HG03354 (cell line): Measurements from ENCODE around the gene HS3ST5.
"Not testable (repeated sequence)": the region's sequence is repeated elsewhere in the genome, so short reads cannot be mapped to it uniquely, and the experiment has no call there.

ENCODE experiments used
- ATAC-seq: cut with Tn5 transposase; IDR thresholded peaks from one replicate; pipeline ENCODE4 v1.9.1; 2021; ENCODE audit warnings: mild to moderate bottlenecking; ENCODE audit not compliant: unreplicated experiment, poor library complexity, severe bottlenecking

Gene HS3ST5

GRCh38 chr6:114342086-114342825 is 567 bp downstream of the HS3ST5 start:
- no peak for ATAC-seq

- no peak for ATAC-seq
Observed at GRCh38 chr6:114339706-114340105, 3.1 kb downstream of the HS3ST5 start.

- ATAC-seq: no peak
Observed at GRCh38 chr6:114334237-114334636, 8.6 kb downstream of the HS3ST5 start.

DNA sequence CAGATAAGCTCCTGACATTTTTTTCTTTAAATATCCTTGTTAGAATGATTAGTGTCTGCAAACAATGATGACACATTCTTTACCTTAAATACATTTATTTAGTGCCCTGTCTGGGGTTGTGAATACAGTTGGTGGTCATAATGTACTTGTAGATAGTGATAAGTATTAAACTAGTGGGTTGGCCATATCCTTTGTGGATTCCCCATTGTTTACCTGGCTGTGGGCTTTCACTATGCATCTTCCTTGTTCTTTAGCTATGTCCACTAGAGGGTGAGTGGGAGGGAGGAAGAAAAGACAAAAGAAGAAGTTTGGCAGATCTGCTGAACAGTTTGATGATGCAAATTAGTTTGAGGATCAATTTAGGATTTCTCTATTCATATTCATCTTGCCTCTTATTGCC is 15.7 kb downstream of the HS3ST5 start:
- no peak for ATAC-seq

GRCh38 chr6:114323784-114324183 is 19.0 kb downstream of the HS3ST5 start:
- ATAC-seq: no peak

- no peak for ATAC-seq
Observed at GRCh38 chr6:114319749-114320148, 23.1 kb downstream of the HS3ST5 start.

GRCh38 chr6:114315831-114316595 is 26.8 kb downstream of the HS3ST5 start:
- ATAC-seq: no peak

DNA sequence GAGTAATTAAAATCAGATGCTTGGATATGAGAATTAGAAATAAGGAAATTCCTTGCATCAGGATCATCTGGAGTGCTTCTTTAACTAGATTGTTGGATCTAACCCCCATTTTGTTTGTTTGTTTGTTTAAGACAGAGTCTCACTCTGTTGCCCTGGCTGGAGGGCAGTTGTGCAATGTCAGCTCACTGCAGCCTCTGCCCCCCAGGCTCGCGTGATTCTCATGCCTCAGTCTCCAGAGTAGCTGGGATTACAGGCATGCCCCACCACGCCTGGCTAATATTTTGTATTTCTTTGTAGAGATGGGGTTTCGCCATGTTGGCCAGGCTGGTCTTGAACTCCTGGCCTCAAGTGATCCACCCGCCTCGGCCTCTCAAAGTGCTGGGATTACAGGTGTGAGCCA is 29.0 kb downstream of the HS3ST5 start:
- ATAC-seq: not testable (repeated sequence)

- no peak for ATAC-seq
Observed at GRCh38 chr6:114312931-114313330, 29.9 kb downstream of the HS3ST5 start.

DNA sequence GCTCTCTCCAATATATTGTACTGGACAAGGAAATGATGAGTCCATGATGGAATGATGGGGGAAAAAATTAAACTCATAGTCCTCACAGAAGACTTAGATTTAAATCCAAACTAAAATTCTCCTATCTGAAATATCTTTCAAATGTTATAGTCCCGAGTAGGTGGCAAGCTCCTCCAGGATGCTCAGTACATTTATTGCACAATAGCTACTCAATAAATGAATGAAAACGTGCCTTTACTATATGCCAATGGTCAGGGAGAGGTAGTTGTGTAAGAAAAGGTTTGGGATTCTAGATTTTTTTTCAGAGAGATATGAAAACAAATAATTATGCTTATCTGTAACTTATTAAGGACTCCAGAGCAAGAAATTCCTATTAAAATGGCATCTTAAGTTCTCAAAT is 32.8 kb downstream of the HS3ST5 start:
- no peak for ATAC-seq

DNA sequence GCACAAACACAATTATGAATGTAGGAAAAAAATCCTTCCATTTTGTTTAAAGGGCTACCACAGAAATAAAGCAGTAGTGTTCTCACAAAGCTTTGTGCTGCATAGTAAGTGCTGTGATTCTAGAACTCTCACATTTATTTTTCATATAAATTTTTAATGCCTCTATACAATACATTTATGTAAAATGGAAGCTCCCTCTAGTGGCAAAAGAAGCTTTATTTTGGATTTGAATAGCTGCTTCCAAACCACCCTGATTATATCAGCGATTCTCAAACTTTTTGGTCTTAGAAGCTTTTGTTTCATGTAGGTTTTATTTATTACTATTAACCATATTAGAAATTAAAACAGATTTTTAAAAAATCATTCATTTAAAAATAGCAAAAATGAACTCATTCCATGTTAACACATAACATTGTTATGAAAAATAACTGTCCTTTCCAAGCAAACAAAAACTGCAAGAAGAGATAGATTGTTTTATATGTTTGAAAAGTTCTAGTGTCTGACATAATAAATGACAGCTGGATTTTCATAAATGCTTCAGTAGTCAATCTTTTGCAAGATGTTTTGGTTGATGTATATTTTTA is 38.4 kb downstream of the HS3ST5 start:
- no peak for ATAC-seq

- no peak for ATAC-seq
Observed at GRCh38 chr6:114301596-114302219, 41.1 kb downstream of the HS3ST5 start.

DNA sequence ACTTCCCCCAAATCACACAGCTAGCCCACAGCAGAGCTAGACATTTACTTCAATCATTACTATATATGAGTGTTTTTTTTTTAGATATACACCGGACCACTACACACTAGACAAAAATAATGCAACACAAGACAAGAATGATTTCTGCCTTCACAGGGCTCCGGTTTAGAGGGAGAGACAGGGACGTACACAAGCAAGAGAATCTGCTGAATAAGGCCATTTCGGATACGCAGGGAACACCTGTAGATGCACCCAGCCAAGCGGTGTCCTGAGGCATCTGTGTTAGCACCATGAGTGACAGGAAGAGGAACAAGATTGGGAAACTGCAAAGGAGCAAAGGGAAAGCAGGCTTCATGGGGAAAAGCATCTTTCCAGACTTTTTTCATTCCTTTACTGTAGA is 45.7 kb downstream of the HS3ST5 start:
- ATAC-seq: no peak

DNA sequence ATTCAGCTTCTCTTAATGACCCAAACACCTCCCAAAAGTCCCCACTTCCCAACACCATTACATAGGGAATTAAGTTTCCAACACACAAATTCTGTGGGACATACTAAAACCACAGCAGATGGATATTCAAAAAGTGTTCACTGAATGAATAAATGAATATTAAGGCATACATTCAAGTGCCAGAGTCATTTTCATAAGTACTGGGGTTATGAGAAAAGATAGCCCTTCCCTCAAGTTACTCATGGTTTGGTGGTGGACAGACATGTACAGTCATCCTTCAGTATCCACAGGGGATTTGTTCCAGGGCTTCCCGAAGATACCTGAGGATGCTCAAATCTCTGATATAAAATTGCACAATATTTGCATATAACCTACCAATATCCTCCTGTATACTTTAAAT is 50.4 kb downstream of the HS3ST5 start:
- ATAC-seq: no peak

DNA sequence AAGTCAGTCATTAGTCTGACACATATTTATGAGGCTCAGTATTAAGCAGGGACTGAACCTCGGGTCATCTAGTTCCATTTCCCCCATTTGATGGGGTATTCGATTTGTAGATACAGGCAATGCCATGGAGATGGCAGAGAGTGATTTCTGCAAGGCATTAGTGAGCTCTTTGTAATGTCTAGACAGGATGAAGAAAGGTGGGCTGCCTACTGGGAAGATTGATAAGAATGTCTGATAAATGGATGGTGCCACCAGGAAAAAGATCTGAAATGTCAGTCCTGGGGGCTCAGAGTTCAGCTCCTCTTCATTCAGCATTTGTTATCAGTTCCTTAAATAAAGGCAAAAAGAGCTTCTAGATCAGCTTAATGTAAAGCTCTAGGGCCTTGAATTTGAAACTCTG is 51.4 kb downstream of the HS3ST5 start:
- no peak for ATAC-seq

DNA sequence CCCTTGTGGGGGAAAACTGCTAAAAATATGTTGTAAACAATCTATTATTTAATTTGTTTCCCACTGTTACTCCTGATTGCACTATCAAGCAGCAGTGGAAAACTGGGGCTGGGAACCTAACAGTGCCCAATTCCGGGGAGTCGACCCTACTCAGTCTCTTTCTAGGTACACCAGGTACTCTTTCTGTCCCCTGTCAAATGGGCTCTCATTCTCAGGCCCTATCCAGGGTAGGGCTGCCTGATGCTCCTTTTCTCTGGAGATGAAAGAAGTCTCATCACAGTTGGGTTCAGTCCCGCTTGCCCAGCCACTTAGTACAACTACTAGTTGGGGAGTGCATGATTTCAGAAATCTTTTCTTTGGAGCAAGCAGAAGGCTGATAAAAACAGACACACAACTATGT is 52.0 kb downstream of the HS3ST5 start:
- no peak for ATAC-seq

DNA sequence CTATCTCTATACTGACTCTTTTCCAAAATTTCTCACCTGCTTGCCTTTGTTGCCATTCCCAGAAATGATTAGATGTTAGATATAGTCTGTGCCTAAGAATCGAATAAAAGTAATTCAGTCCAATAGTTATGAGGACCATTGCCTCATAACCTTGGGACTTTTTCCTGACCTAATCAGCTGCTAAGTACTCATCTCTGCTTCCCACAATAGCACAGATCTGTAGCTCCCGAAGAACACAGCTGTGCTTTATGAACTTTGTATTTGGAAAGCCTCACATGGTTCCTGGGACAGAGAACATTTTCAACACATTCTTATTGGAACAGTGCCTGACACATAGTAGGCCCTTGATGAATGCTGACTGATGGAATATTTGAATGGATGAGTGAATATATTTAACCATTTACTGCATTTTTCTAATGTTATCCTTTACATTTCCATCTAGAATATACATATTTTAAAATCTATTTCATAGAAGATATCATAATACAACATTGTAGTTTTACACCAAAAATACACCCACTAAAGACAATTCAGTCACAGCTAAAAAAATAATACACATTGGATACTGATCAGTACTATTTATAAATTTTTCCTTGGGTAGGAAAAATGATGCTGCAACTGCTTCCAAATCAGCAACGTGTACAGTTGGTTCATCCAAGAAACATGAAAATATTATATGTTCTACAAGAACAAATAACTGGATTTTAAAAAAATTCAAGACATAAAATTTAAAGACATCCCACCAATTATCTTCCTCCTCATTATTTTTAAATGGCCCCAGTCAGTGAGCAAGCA is 53.9 kb downstream of the HS3ST5 start:
- ATAC-seq: no peak

GRCh38 chr6:114287461-114287860 is 55.4 kb downstream of the HS3ST5 start:
- no peak for ATAC-seq

DNA sequence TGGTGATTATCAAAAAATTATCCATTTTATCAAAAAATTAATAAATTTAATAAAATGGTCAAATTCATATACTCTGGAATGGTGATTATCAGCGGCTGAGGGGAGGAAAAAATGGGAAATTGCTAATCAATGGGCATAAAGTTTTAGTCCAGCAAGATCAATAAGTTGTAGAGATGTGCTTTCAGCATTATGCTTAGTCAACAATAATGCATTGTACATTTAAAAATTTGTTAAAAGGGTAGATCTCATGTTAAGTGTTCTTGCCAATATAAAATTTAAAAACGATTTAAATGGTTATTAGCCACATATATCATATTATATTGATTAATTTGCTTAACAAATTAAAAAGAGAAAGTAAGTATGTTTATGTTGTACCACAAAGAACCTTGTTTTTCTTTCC is 56.6 kb downstream of the HS3ST5 start:
- ATAC-seq: no peak

GRCh38 chr6:114284281-114284680 is 58.5 kb downstream of the HS3ST5 start:
- no peak for ATAC-seq
